Activated B cell treated with CpG ODN at 0.5 μM for 24 hours (primary cell): Measurements from ENCODE around the gene DSC1. TPM values are rescaled to one million over a fixed set of nuclear protein-coding genes. Genes with fewer than 3 reads are reported as not detected.

ENCODE experiments used
- ATAC-seq: fragments of 200-7000 bp; cut with Tn5 transposase; one replicate; pipeline ENCODE4 v1.10.0; 2021; ENCODE audit warnings: low read depth, mild to moderate bottlenecking, moderate library complexity
- CTCF ChIA-PET: fragments of 350-600 bp; sonication (Branson Sonifier 250); formaldehyde crosslinking; loops from one replicate; lab custom pipeline; 2021; ENCODE audit warnings: antibody characterized with exemption; lab: Charles Lee
- POLR2A ChIA-PET: fragments of 350-600 bp; sonication (Branson Sonifier 250); formaldehyde crosslinking; loops from one replicate; lab custom pipeline; 2021; ENCODE audit warnings: antibody characterized with exemption; lab: Charles Lee
- DNase-seq: peaks from one replicate; pipeline ENCODE4 v3.0.0; 2022
- H3K27ac Mint-ChIP-seq: one replicate; pipeline ENCODE4 v1.8.0; 2020; ENCODE audit warnings: mixed read lengths
- H3K27me3 Mint-ChIP-seq: one replicate; pipeline ENCODE4 v1.8.0; 2021; ENCODE audit warnings: mixed read lengths
- H3K36me3 Mint-ChIP-seq: one replicate; pipeline ENCODE4 v1.8.0; 2021; ENCODE audit warnings: low read depth, mixed read lengths
- H3K4me1 Mint-ChIP-seq: one replicate; pipeline ENCODE4 v1.8.0; 2021; ENCODE audit warnings: mixed read lengths
- H3K4me3 Mint-ChIP-seq: one replicate; pipeline ENCODE4 v1.8.0; 2020; ENCODE audit warnings: mild to moderate bottlenecking, mixed read lengths
- H3K9me3 Mint-ChIP-seq: one replicate; pipeline ENCODE4 v1.8.0; 2020; ENCODE audit warnings: mixed read lengths
- intact Hi-C: fragments of 100-400 bp; cut with micrococcal nuclease; formaldehyde crosslinking; loops from one replicate; pipeline ENCODE4 v1.15.1; 2024
- total RNA-seq: library from RNA; stranded (reverse); gene quantifications from 2 replicates; pipeline ENCODE4 v1.2.3, GENCODE V29; 2022
- TF ChIP-seq, protein P1 (sequence below): fragments of 200-600 bp; IDR thresholded peaks from one replicate; pipeline ENCODE4 v1.8.0; 2022; ENCODE audit warnings: antibody characterized with exemption, mild to moderate bottlenecking

The DSC1 gene
- total RNA-seq, 1 donor from 2014 or later: not detected

DNA sequence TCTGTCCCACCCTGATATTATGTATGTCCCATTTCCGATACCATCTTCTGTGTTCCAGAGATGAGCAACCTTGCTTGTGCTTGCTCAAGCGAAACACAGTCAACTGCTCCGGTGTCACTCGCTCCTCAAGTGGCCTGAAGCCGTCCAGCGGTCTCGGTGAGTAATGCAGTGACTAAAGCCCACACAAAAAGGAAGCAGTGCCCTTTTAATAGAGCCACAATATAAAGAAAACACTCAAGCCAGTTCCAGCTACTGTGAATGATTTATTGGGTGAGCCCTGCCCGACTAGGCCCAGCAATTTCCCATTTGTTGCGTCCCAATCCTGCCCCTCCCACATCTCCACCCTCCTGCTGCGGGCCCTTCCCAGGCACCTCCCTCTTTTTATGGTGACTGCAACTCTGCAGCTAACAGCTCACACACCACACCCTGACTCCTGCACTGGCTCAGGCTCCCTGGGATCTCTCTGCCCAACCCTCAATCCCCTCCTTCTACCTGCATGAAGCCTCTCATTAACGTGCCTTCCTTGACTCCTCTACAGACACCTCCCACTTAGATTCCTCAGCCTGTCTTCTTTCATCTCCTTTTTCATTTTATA lies 44.2 kb upstream of the DSC1 start:
- Mint-ChIP-seq H3K4me3 (no peak overlapping the region), H3K9me3 (peaks cover 3% of the 10 kb centered on the region), H3K4me1 (no peaks in the 10 kb centered on the region), H3K36me3 (no peaks in the 10 kb centered on the region), H3K27ac (no peak overlapping the region), H3K27me3 (no peaks in the 10 kb centered on the region)
- intact Hi-C loops: no loop called here
- POLR2A ChIA-PET: no interaction called here
- ATAC-seq: no peak
- no peak for DNase-seq
- CTCF ChIA-PET: no interaction called here
- TF ChIP-seq, protein P1, sequence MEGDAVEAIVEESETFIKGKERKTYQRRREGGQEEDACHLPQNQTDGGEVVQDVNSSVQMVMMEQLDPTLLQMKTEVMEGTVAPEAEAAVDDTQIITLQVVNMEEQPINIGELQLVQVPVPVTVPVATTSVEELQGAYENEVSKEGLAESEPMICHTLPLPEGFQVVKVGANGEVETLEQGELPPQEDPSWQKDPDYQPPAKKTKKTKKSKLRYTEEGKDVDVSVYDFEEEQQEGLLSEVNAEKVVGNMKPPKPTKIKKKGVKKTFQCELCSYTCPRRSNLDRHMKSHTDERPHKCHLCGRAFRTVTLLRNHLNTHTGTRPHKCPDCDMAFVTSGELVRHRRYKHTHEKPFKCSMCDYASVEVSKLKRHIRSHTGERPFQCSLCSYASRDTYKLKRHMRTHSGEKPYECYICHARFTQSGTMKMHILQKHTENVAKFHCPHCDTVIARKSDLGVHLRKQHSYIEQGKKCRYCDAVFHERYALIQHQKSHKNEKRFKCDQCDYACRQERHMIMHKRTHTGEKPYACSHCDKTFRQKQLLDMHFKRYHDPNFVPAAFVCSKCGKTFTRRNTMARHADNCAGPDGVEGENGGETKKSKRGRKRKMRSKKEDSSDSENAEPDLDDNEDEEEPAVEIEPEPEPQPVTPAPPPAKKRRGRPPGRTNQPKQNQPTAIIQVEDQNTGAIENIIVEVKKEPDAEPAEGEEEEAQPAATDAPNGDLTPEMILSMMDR: no peak

GRCh38 chr18:31206071-31206470 lies 43.4 kb upstream of the DSC1 start:
- Mint-ChIP-seq H3K27ac (no peak overlapping the region), H3K27me3 (no peaks in the 10 kb centered on the region), H3K9me3 (peaks cover 5% of the 10 kb centered on the region), H3K4me3 (no peak overlapping the region), H3K36me3 (no peaks in the 10 kb centered on the region), H3K4me1 (no peaks in the 10 kb centered on the region)
- TF ChIP-seq, protein P1: no peak
- POLR2A ChIA-PET: no interaction called here
- intact Hi-C loops: no loop called here
- ATAC-seq (no peak), DNase-seq (no peak)
- CTCF ChIA-PET: no interaction called here

DNA sequence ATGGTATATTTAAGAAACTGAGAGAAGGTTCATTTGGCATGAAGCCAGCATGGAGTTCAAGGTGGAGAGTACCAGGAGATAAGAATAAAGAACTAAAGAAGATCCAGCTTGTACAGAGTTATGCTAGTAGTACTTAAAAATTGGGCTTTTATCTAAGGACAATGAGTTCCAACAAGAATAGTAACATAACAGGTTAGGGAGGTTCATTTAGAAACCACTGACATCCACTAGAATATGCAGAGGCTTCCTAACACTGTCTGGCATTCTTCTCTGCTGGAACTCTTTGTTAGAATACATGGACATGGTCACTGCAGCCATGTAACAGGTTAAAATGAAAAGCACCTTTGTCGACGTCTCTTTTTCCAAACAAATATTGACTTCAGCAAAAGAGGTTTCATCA lies 42.6 kb upstream of the DSC1 start:
- ATAC-seq (no peak), DNase-seq (no peak)
- ChIA-PET POLR2A (no interaction called here), CTCF (no interaction called here)
- intact Hi-C loops: no loop called here
- H3K4me3 Mint-ChIP-seq: no peak overlapping the region
- H3K27me3 Mint-ChIP-seq: no peaks in the 10 kb centered on the region
- TF ChIP-seq, protein P1: no peak
- H3K4me1 Mint-ChIP-seq: no peaks in the 10 kb centered on the region
- no peak overlapping the region for H3K27ac Mint-ChIP-seq
- no peaks in the 10 kb centered on the region for H3K36me3 Mint-ChIP-seq
- peaks cover 4% of the 10 kb centered on the region for H3K9me3 Mint-ChIP-seq

GRCh38 chr18:31204833-31205232 lies 42.2 kb upstream of the DSC1 start:
- ChIA-PET CTCF (no interaction called here), POLR2A (no interaction called here)
- H3K4me3 Mint-ChIP-seq: no peak overlapping the region
- no peak overlapping the region for H3K27ac Mint-ChIP-seq
- no peaks in the 10 kb centered on the region for H3K27me3 Mint-ChIP-seq
- no peaks in the 10 kb centered on the region for H3K4me1 Mint-ChIP-seq
- H3K36me3 Mint-ChIP-seq: no peaks in the 10 kb centered on the region
- peaks cover 3% of the 10 kb centered on the region for H3K9me3 Mint-ChIP-seq
- DNase-seq (no peak), ATAC-seq (no peak)
- intact Hi-C loops: no loop called here
- TF ChIP-seq, protein P1: no peak

GRCh38 chr18:31204166-31204565 lies 41.5 kb upstream of the DSC1 start:
- ATAC-seq (no peak), DNase-seq (no peak)
- H3K4me1 Mint-ChIP-seq: no peaks in the 10 kb centered on the region
- H3K36me3 Mint-ChIP-seq: no peaks in the 10 kb centered on the region
- POLR2A ChIA-PET: no interaction called here
- TF ChIP-seq, protein P1: no peak
- H3K9me3 Mint-ChIP-seq: peaks cover 3% of the 10 kb centered on the region
- intact Hi-C loops: no loop called here
- CTCF ChIA-PET: no interaction called here
- H3K27me3 Mint-ChIP-seq: no peaks in the 10 kb centered on the region
- H3K27ac Mint-ChIP-seq: no peak overlapping the region
- H3K4me3 Mint-ChIP-seq: no peak overlapping the region
